GM19240 (cell line): ENCODE results near the gene C10orf105.

Source experiments
- DNase-seq: peaks from one replicate; pipeline ENCODE4 v3.0.0; 2011; ENCODE audit warnings: low spot score; ENCODE audit not compliant: insufficient read length

The C10orf105 gene

GRCh38 chr10:71678057-71678805 is 41.3 kb downstream of the C10orf105 start:
- no peak for DNase-seq

- no peak for DNase-seq
These were observed 42.3 kb downstream of the C10orf105 start for GRCh38 chr10:71677261-71677660.

GRCh38 chr10:71675295-71675970 is 44.1 kb downstream of the C10orf105 start:
- DNase-seq, result no peak

- DNase-seq, result no peak
These were observed 47.3 kb downstream of the C10orf105 start for GRCh38 chr10:71671994-71672946.

- no peak for DNase-seq
These were observed 52.2 kb downstream of the C10orf105 start for GRCh38 chr10:71667387-71667752.

GRCh38 chr10:71666639-71667386 is 52.8 kb downstream of the C10orf105 start:
- no peak for DNase-seq

- no peak for DNase-seq
These were observed 54.1 kb downstream of the C10orf105 start for GRCh38 chr10:71665456-71665855.

- no peak for DNase-seq
These were observed 55.0 kb downstream of the C10orf105 start for GRCh38 chr10:71664585-71664984.

- DNase-seq, result no peak
These were observed 56.3 kb downstream of the C10orf105 start for GRCh38 chr10:71663311-71663710.

- no peak for DNase-seq
These were observed 57.7 kb downstream of the C10orf105 start for GRCh38 chr10:71661779-71662336.
